NCI-H187 treated with DMSO at 0.1 percent for 48 hours (cell line): Measurements from ENCODE around the gene RNF19B.

ENCODE experiments used
- DNase-seq: peaks from one replicate; lab custom pipeline; 2025; lab: John Stamatoyannopoulos, UW

The RNF19B gene

DNA sequence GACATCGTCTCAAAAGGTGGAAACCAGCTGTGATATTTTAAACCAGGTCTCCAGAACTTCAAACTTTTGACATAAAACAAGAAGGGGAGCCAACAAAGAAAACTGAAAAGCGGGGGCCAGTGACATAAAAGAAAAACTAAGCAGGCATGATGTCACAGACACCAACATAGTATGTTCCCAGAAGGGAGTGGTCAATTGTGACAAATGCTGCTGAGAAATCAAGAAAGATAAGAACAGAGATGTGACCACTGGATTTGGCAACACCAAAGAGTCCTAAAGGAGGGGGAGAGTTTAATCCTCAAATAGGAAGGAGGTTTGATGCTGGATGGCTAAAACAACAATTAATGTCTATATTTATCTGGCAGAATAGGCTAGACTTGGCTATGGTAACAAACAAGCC is 2.3 kb upstream of the RNF19B start:
- DNase-seq, result no peak

DNA sequence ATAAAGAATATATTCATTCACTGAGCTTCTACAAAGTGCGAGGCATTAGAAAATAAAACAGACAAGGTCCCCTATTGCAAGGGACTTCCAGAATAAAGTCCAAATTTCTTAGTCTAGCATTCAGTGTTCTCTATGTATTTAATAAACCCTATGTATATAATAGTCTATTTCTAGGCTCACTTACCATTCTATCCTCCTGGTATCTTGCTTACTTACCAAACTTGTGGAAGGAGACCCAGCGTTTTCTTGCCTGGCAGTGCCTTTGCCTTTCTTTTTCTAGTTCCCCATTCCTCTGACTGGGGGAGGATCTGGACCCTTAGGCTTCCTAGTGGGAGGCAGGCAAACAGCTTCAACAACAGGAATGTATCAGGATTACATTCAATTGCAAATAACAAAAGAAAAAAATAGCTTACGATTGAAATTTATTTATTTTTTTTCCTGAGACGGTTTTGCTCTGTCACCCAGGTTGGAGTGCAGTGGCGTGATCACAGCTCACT is 690 bp upstream of the RNF19B start:
- no peak for DNase-seq

DNA sequence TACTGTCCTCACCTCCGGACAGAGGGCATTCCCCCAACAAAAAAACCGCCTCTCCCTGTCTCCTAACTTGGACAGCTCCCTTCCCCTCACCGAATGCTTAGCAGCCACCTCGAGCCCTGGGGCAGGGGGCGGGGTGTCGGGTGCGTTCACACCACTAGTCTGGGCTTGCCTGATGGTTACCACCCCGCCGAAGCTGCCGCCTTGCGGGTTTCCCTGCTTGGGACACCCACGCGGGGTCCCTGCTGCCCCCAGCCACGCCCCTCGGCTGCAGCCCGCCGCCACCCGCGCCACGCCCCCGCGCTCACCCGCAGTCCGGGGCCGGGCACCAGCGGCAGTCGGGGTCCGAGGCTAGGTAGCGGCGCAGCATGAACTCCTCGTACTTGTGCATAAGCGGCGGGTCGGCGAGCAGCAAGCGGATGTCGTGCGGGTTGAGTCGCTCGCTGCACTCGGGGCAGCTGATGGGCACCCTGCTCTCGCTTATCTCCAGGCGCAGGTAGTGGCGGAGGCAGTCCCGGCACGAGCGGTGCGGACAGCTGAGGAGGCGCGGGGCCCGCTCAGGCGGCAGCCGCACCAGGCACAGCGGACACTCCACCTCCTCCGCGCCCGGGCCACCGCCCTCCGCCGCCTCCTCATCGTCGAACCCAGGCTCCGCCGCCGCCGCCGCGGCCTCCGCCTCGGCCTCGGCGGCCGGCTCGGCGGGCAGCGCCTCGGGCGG is 706 bp downstream of the RNF19B start:
- no peak for DNase-seq

DNA sequence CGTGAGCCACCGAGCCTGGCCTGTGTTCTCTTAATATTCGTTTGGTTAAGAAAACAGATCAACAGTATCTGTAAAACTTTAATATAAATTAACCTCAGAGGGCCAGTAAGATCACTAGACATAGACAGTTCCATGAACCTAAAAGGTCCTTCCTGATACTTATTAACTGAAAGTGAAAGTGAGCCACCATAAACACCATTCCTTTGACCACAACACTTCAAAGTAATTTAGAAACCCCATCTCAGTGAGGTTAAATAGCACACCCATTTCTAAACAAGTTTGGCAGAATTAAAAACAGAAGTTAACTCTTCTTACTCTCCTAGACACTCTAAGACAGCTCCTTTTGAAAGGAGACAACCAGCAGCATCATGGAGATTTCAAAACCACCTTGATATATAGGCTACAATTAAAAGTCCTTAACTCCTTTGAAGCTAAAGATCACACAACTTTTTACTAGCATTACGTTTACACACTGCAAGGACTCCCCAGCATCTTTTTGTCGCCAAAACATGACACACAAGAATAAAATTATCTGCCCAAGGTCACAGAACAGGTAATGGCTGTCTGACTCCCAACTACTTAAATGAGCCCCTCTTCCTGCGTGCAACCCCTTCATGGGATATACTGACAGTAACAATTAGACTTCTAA is 2.2 kb downstream of the RNF19B start:
- DNase-seq, result no peak

- DNase-seq, result no peak
Measured at GRCh38 chr1:32960819-32961355, 3.7 kb downstream of the RNF19B start.

DNA sequence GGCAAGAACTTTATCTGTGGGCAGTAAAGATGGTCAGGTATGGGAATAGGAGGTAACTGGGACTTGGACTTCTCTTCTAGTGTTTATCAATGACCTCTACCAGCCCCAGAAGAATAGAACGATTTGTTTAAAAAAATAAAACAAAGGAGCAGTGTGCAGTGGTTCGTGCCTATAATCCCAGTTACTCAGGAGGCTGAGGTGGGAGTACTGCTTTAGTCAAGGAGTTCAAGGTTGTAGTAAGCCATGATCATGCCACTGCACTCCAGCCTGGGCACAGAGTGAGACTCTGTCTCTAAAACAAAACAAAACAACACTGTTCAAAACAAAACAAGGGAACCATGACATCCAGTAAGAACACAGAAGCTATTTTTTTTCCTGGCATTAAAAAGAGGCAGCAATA is 4.3 kb downstream of the RNF19B start:
- DNase-seq, result no peak

DNA sequence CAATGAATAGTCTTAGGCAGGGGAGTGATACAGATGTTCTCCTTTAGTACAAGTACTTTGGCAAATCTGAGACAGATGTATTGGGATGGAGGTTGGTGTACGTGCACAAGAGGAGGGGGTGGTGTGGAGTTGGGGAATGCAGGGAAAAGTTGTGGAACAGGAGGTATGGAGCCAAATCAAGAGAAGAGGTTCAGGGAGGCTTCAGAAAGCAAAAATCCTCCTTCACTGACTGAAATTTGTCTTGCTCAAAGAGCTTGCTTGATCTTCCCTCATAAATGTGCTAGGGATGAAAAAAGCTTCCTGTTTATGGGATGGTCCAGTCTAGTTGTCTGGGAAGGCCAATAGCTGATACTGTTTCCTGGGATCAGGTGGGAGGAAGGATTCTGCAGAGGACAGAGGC is 5.8 kb downstream of the RNF19B start:
- no peak for DNase-seq

DNA sequence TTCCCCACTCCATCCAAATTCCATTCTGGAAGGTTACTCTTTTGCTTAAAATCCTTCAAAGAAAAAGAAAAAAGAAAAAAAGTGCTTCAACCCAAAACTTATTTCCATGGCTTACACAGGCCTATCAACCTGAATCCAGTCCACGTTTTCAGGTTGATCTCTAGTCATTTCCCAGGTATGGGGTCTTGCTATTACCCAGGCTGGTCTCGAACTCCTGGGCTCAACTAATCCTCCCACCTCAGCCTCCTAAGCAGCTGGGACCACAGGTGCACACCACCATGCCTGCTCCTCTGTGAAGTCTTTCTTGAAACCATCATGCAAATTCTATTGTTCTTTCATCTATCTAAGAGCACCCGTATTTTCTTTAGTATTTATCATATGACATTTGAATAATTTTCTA is 7.6 kb downstream of the RNF19B start:
- no peak for DNase-seq

DNA sequence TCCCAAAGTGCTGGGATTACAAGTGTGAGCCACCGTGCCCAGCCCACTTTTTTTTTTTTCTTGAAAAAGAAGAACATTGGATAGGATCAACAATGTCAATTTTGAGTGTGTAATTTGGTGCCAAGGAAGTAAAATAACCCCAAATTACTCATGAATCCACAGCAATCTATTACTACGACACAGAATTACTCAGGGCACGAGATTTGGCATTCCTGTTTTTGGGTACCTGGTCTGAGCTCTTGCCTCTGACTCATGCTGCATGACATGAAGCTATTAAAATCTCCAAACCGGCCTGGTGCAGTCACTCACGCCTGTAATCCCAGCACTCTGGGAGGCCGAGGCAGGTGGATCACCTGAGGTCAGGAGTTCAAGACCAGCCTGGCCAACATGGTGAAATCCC is 10.4 kb downstream of the RNF19B start:
- no peak for DNase-seq

DNA sequence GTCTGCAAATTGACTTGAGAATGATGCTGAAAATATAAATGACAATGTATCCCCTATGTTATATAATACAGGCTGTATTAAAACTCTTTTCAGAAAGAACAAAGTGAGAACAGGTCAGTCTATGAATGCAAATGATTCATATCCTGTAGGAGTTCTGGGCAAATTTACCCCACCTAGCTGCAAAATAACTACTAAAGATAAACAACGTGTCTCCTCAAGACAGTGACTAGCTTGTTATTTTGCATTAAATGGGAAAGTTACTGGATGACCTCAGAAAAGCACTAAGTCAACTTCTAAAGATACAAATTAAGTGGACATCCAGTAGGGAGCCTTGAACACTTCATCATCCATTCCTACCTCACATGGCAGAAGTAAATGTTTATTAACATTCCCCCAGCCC is 11.1 kb downstream of the RNF19B start:
- no peak for DNase-seq

DNA sequence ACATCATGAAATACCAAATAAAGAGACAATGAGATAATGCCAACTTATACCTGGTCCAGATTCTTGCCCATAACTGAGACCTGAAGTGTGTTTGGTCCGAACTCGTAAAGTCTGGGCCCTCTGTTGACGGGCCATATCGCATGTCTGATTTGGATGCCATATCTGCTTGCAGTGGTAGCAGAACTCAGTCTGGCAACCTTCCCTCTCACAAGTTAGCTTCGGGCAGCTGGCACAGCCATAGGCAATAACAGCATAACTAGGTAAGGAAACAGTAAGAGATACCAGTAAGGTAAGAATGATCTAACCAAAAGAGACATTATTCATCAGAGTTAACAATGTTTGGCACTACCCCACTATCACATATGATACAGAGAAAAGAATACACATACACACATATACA is 15.1 kb downstream of the RNF19B start:
- DNase-seq, result no peak

DNA sequence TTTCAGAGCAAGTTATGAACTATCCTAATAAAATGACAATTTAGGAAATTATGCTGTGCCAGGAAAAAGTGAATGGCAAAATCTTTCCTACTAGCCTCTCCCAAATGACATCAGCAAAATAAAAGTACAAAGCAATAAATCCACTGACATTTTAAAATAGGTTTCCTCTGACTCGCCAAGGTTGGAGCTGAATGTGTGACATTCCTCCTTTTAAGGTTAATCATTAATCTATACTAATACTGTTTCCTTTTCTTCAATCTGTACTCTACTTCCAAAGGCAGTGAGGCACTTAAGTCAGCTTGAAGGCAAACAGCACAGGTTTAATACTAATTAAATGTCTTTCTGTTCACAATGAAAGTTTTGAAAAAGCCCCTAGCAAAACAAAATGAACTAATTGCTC is 15.7 kb downstream of the RNF19B start:
- DNase-seq, result no peak

DNA sequence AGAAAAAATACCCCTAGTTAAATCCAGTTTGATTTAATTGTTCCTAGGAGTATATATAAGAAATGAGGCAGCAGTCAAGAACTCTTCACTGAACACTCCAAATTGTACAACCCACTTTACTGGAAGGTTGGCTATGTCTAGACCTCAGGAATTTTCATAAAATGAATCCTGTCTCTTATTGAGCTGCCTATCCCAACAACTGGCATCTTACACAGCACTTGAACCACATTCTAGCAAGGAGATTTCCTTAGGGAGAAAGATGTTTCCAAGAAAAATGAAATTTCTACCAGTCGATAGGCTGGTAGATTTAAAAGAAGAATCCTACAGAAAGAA is 16.3 kb downstream of the RNF19B start:
- no peak for DNase-seq

- DNase-seq, result no peak
Measured at GRCh38 chr1:32947669-32948389, 16.8 kb downstream of the RNF19B start.

DNA sequence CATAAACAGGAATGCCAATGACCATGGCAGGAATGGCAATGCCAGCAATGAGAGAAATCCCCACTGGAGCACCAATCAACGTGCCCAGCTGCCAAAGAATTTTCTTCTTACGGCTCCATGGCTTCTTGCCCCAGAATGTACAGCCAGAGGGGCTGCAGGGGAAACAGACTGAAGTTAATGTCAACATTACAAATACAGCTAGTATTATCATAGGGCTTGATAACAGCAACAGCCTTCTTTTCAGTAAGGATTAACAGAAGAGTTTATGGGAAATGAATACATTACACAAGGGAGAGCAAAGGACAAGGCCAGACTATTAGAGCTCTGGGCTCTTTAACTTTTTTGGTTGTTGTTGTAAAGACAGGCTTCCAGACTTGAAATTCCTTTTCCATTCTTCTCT is 18.2 kb downstream of the RNF19B start:
- no peak for DNase-seq

DNA sequence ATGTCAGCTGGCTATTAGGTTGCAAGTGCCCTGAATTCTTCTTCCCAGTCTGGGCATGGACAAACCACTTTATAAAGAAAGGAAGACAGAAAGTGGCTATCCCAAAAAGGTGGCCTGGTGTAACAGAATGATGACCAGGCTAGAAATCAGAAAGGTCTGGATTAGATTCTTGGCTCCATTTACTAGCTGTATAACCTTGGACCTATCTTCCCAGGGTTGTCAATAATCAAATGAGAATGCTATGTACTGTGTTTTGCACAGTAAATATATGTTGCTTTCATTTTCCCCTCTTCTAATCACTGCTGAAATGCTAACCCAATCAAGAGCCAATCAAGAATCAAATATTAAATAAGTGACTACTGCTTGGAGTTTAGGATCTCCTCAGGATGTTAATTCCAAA is 20.4 kb downstream of the RNF19B start:
- no peak for DNase-seq

- DNase-seq, result no peak
Measured at GRCh38 chr1:32939655-32940371, 24.8 kb downstream of the RNF19B start.

- DNase-seq, result no peak
Measured at GRCh38 chr1:32937061-32937460, 27.5 kb downstream of the RNF19B start.

GRCh38 chr1:32934535-32934934 is 30.1 kb downstream of the RNF19B start:
- no peak for DNase-seq

DNA sequence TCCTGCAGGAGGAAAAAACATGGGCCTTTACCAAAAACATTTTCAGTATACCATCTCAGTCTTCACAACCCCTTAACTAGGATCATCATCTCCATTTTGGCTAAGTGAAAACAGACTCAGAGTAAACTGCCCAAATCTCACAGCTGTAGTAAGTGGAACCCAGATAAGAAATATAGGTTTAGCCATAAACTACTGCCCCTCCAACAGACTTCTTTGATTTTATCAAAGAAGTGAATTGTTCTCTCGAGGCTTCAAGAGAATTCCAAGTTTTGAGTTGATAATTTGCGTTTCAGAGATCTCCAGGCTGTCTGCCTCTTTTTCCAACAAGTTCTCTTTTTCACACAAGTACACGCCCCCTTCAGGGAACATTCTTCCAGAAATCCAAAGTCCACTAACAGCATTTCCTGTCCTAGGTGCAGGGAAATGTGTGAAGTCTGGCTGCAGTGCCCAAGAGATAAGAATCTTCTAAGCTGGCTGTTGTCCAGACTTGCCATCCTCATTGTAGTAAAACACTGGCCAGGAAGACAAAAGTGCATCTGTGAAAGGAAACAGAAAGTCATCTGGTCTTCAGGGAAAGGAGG is 30.8 kb downstream of the RNF19B start:
- DNase-seq, result no peak

DNA sequence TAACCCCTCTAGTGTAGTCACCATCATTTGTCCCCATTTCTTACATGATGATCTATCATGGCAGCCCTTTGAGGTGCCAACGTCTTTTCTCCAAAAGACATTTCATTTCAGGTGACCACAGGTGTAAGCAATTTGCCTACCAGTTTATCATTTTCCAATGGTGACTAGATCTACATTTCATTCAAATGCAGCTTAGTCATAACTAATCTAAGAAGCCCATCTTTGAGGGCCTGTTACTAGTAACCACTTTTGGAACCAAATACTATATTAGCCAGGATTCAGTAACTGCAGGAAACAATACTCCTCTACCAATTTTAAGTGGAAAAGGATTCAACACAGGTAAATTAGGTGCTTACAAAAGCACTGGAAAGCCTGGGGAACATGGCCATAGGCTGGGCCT is 32.8 kb downstream of the RNF19B start:
- DNase-seq, result no peak

DNA sequence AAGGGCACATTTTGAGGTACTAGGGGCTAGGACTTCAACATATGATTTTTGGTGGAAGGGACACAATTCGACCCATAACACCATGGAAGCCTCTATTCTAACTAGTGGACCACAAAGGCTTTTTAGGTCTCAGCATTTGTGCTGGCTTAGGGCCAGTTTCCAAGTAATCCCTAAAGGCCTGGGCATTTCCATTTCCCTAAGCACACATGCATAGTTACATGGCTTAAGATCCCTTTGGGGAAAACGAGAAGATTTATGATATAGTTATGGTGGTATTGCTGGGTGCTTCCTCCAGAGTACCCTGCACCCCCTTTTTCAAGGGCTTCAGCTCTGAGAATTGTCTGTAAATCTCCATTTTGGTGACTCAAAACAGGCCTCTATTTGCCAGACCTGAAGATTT is 35.2 kb downstream of the RNF19B start:
- DNase-seq, result no peak
